GM12878 (cell line): Measurements from ENCODE around the gene FAM221B. TPM values are rescaled to one million over a fixed set of nuclear protein-coding genes. Genes with fewer than 3 reads are reported as not detected.

Experiments used
- ATAC-seq: fragments of 200-7000 bp; cut with Tn5 transposase; 3 replicates; pipeline ENCODE4 v1.9.1; 2020; ENCODE audit warnings: mild to moderate bottlenecking, moderate library complexity
- BruUV-seq: library from RNA; stranded (reverse); fragments of 400-500 nt; replicated peaks from 2 replicates; lab custom pipeline; 2021; lab: Mats Ljungman, UMichigan
- CTCF ChIA-PET: fragments of 300-600 bp; sonication (Branson Sonifier 250); formaldehyde crosslinking; extraction: SDS; loops from one replicate; lab custom pipeline; 2021; ENCODE audit warnings: inconsistent platforms; lab: Yijun Ruan, JAX
- POLR2A ChIA-PET: fragments of 350-600 bp; formaldehyde crosslinking; extraction: SDS; loops from one replicate; lab custom pipeline; 2021; ENCODE audit warnings: inconsistent platforms; lab: Charles Lee
- RAD21 ChIA-PET: fragments of 300-600 bp; sonication (Branson Sonifier 250); formaldehyde crosslinking; loops from one replicate; lab custom pipeline; 2023; ENCODE audit warnings: antibody characterized with exemption; ENCODE audit not compliant: unreplicated experiment; lab: Charles Lee
- SMC1A ChIA-PET: fragments of 300-600 bp; sonication (Branson Sonifier 250); formaldehyde crosslinking; loops from one replicate; lab custom pipeline; 2023; ENCODE audit not compliant: unreplicated experiment, uncharacterized antibody; lab: Charles Lee
- DNase-seq: peaks from one replicate; pipeline ENCODE4 v3.0.0-alpha.2; 2011; ENCODE audit warnings: low read depth, low spot score
- FAIRE-seq: peaks from 3 replicates; lab custom pipeline; 2011; peaks lifted over from hg19 to GRCh38; lab: Jason Lieb, UNC
- H2AFZ ChIP-seq: 2 replicates; pipeline ENCODE4 v1.6.0; 2011; ENCODE audit warnings: low read depth, low read length, control low read depth; ENCODE audit not compliant: control insufficient read depth
- H3K27ac ChIP-seq: 2 replicates; pipeline ENCODE4 v1.5.1; 2011; ENCODE audit warnings: control low read depth; ENCODE audit not compliant: control insufficient read depth, insufficient read depth
- H3K27me3 ChIP-seq, 2 experiments: replicated peaks in 1 of 2; 2 replicates each; pipeline versions ENCODE4 v1.6.0 to v1.6.1; 2011; ENCODE audit warnings: low read length in 1 of 2; ENCODE audit not compliant: control insufficient read depth in 2 of 2, insufficient read depth in 2 of 2
- H3K36me3 ChIP-seq, 2 experiments: 2 replicates each; pipeline ENCODE4 v1.5.1; 2011; ENCODE audit warnings: low read length in 1 of 2; ENCODE audit not compliant: control insufficient read depth in 2 of 2, insufficient read depth in 2 of 2
- H3K4me1 ChIP-seq: 2 replicates; pipeline ENCODE4 v1.6.1; 2011; ENCODE audit warnings: mild to moderate bottlenecking, low read length, moderate library complexity, mixed read lengths; ENCODE audit not compliant: control insufficient read depth, insufficient read depth
- H3K4me2 ChIP-seq: 2 replicates; pipeline ENCODE4 v1.6.0; 2011; ENCODE audit warnings: control low read depth; ENCODE audit not compliant: control insufficient read depth, insufficient read depth
- H3K4me3 ChIP-seq: fragments of 200-600 bp; sonication (generic); 2 replicates; pipeline ENCODE4 v1.5.1; 2016
- H3K79me2 ChIP-seq: 2 replicates; pipeline ENCODE4 v1.6.0; 2011; ENCODE audit warnings: low read length; ENCODE audit not compliant: control insufficient read depth, insufficient read depth
- H3K9ac ChIP-seq: 2 replicates; pipeline ENCODE4 v1.8.0; 2011; ENCODE audit warnings: low read length, control low read depth, mixed read lengths; ENCODE audit not compliant: control insufficient read depth, insufficient read depth
- H3K9me3 ChIP-seq: replicated peaks from 3 replicates; pipeline ENCODE4 v1.5.1; 2011; ENCODE audit warnings: mild to moderate bottlenecking, low read length; ENCODE audit not compliant: control insufficient read depth, insufficient read depth
- H4K20me1 ChIP-seq: 2 replicates; pipeline ENCODE4 v1.6.0; 2011; ENCODE audit not compliant: control insufficient read depth, insufficient read depth
- CREM ChIP-seq: IDR thresholded peaks from 2 replicates; pipeline ENCODE4 v1.6.1; 2014; ENCODE audit warnings: antibody characterized with exemption, low read depth
- NFIC ChIP-seq: IDR thresholded peaks from 2 replicates; pipeline ENCODE4 v1.6.1; 2012; ENCODE audit warnings: low read depth, mild to moderate bottlenecking, inconsistent platforms, low read length, moderate library complexity
- RB1 ChIP-seq: fragments of 450-650 bp; formaldehyde crosslinking; IDR thresholded peaks from 2 replicates; pipeline ENCODE4 v1.6.1; 2017; ENCODE audit warnings: mild to moderate bottlenecking, borderline replicate concordance
- WGBS: methylation state at CpG from one replicate; pipeline ENCODE4 v1.1.6; 2016; ENCODE audit warnings: low lambda C conversion rate; ENCODE audit not compliant: insufficient replicate concordance, insufficient coverage; ENCODE audit errors: missing lambda C conversion rate; 5-methylcytosine and 5-hydroxymethylcytosine counted together
- in situ Hi-C: fragments of 300-500 bp; cut with MboI; formaldehyde crosslinking; loops from 9 replicates; pipeline ENCODE4 v1.14.3; 2018; ENCODE audit warnings: mixed read lengths
- intact Hi-C: fragments of 100-400 bp; cut with micrococcal nuclease; formaldehyde crosslinking; loops from one replicate; pipeline ENCODE4 v1.14.2; 2022; ENCODE audit not compliant: unreplicated experiment
- polyA plus RNA-seq, 11 experiments: library from polyadenylated mRNA; depleted of rRNA in 4 of 11; unstranded in 6 of 11; stranded (reverse) in 5 of 11; fragments of >200 nt; fragmentation: Nextera tagmentation in 4 of 11; fragmentation: Illumina TruSeq in 1 of 11; extraction: Ambion mirVana in 4 of 11; extraction: Trizol in 1 of 11; gene quantifications; 1 replicate in 1 of 11; 2 replicates in 10 of 11; pipeline versions ENCODE4 v1.2.1 to v1.2.3, GENCODE V29; 2011 to 2016; ENCODE audit warnings: inconsistent platforms in 2 of 11, missing spikeins in 2 of 11, low read depth in 1 of 11
- total RNA-seq, 4 experiments: library from RNA; depleted of rRNA in 3 of 4; stranded (reverse); fragments of >200 nt in 3 of 4; fragmentation: Illumina TruSeq in 1 of 4; extraction: Trizol in 1 of 4; gene quantifications; 2 replicates each; pipeline versions ENCODE4 v1.2.1 to v1.2.3, GENCODE V29; 2013 to 2021
- TF ChIP-seq, protein P1 (sequence below): IDR thresholded peaks from 2 replicates; pipeline ENCODE4 v1.6.1; 2012; ENCODE audit warnings: low read depth, low read length, improper control_type of control experiment
- TF ChIP-seq, protein P2 (sequence below): fragments of 450-650 bp; IDR thresholded peaks from 2 replicates; pipeline ENCODE4 v1.6.1; 2017; ENCODE audit warnings: mild to moderate bottlenecking, moderate library complexity

The FAM221B gene
- total and polyA plus RNA-seq, 10 of the 15 experiments (the other 5 are each of a cell fraction or from before 2014, with no cell fraction given), result 0.02 to 0.12 (median 0.04) TPM; not detected in 5

DNA sequence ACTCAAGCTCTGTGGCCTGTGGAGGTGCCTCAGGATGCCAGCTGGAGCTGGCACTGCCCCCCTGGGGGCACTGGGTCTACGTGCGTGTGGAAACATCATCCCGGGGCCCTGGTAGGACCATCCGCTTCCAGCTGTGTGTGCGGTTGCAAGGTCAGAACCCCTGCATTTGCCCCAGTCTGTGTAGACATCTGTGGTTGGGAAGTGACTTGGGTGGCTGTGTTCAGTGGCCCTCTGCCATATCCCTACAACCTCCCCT, 13.0 kb upstream of the FAM221B start:
- CTCF ChIA-PET, result interaction anchor here (1.5 to 5.4 kb wide), 3 partner anchors 8 to 15 kb away, joined by 4 to 49 read pairs (median 10); partner anchors contain the start of genes FAM221B and TMEM8B
- peaks cover 61% of the 10 kb centered on the region for H3K4me1 ChIP-seq
- H3K4me2 ChIP-seq, result no peak overlapping the region
- no peaks in the 10 kb centered on the region for H3K79me2 ChIP-seq
- 98% methylated on average over 5 of the region's 5 CpGs for WGBS
- SMC1A ChIA-PET, result interaction anchor here (1.2 to 7.9 kb wide), 2 partner anchors 7 to 183 kb away, joined by 3 to 118 read pairs; no protein-coding TSS in a partner anchor
- BruUV-seq, result no TSS peak
- POLR2A ChIA-PET, result interaction anchor here (1.8 to 8.0 kb wide), 2 partner anchors 8 to 29 kb away, joined by 8 to 80 read pairs; partner anchors contain the start of gene SPAG8
- H3K9ac ChIP-seq, result no peak overlapping the region
- no peak overlapping the region for H2AFZ ChIP-seq
- RAD21 ChIA-PET, result interaction anchor here (4.7 kb wide), 1 partner anchor 8 kb away, joined by 41 read pairs; no protein-coding TSS in a partner anchor
- no peaks in the 10 kb centered on the region for H3K27me3 ChIP-seq
- in situ Hi-C loops (no loop called here), intact Hi-C loops (no loop called here)
- no peaks in the 10 kb centered on the region for H3K9me3 ChIP-seq
- no peaks in the 10 kb centered on the region for H3K36me3 ChIP-seq
- ATAC-seq (no peak), DNase-seq (no peak), FAIRE-seq (no peak)
- H4K20me1 ChIP-seq, result no peaks in the 10 kb centered on the region
- no peak overlapping the region for H3K27ac ChIP-seq
- H3K4me3 ChIP-seq, result no peak overlapping the region
- no peak for TF ChIP-seq NFIC
- no peak for TF ChIP-seq RB1

DNA sequence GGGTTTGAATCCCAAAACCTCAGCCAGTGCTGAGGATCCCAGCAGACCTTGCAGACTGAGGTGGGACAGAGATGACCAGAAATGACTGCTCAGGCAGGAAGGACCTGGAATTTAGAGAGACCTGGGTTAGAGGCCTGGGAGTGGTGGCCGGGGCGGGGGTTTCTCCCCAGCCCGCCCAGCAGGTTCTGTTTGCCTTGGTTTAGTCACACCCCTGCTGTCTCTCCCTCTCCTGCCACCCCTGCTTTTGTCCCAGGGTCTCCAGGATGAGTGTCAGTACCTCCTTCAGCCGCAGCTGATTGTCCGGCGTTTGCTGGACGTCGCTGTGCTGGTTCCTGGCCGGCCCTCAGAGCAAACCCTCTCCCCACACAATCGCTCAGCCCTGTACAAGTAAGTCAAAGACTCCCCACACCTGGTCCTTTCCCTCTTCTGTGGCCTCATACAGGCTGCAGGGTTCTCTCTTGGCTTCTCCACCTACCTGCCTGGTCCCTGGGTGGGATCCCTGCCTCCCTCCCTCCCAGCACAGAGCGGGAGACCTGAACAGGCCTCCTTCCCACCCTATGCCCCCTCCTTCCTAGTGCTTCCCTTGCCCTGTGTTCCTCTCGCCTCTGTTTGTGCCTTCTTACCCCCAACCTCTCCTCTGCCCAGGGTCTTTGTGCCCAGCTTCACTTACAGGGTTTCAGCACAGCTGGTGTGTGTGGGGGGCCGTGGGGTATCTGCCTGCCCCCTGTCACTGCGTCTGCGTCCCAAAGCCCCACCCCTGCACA, 12.5 kb upstream of the FAM221B start:
- Histone ChIP-seq H3K4me3 (no peak overlapping the region), H3K27me3 (no peaks in the 10 kb centered on the region), H3K79me2 (no peaks in the 10 kb centered on the region), H3K36me3 (no peaks in the 10 kb centered on the region), H3K9ac (no peak overlapping the region), H3K4me1 (peaks cover 56% of the 10 kb centered on the region), H3K9me3 (no peaks in the 10 kb centered on the region), H3K27ac (no peak overlapping the region), H4K20me1 (no peaks in the 10 kb centered on the region), H2AFZ (no peak overlapping the region), H3K4me2 (no peak overlapping the region)
- intact Hi-C loops (no loop called here), in situ Hi-C loops (no loop called here)
- DNase-seq (no peak), FAIRE-seq (no peak), ATAC-seq (no peak)
- 87% methylated on average over 14 of the region's 15 CpGs for WGBS
- RAD21 ChIA-PET, result interaction anchor here (1.2 to 4.7 kb wide), 3 partner anchors 7 to 41 kb away, joined by 3 to 41 read pairs (median 8); no protein-coding TSS in a partner anchor
- SMC1A ChIA-PET, result interaction anchor here (1.2 to 7.9 kb wide), 2 partner anchors 7 to 183 kb away, joined by 3 to 118 read pairs; no protein-coding TSS in a partner anchor
- POLR2A ChIA-PET, result interaction anchor here (1.8 to 8.0 kb wide), 2 partner anchors 8 to 28 kb away, joined by 8 to 80 read pairs; partner anchors contain the start of gene SPAG8
- no TSS peak for BruUV-seq
- CTCF ChIA-PET, result interaction anchor here (1.2 to 5.4 kb wide), 4 partner anchors 7 to 15 kb away, joined by 4 to 49 read pairs (median 8); partner anchors contain the start of genes FAM221B and TMEM8B
- no peak for TF ChIP-seq CREM
- TF ChIP-seq, protein P1, sequence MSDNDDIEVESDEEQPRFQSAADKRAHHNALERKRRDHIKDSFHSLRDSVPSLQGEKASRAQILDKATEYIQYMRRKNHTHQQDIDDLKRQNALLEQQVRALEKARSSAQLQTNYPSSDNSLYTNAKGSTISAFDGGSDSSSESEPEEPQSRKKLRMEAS, result no peak
- TF ChIP-seq, protein P2, sequence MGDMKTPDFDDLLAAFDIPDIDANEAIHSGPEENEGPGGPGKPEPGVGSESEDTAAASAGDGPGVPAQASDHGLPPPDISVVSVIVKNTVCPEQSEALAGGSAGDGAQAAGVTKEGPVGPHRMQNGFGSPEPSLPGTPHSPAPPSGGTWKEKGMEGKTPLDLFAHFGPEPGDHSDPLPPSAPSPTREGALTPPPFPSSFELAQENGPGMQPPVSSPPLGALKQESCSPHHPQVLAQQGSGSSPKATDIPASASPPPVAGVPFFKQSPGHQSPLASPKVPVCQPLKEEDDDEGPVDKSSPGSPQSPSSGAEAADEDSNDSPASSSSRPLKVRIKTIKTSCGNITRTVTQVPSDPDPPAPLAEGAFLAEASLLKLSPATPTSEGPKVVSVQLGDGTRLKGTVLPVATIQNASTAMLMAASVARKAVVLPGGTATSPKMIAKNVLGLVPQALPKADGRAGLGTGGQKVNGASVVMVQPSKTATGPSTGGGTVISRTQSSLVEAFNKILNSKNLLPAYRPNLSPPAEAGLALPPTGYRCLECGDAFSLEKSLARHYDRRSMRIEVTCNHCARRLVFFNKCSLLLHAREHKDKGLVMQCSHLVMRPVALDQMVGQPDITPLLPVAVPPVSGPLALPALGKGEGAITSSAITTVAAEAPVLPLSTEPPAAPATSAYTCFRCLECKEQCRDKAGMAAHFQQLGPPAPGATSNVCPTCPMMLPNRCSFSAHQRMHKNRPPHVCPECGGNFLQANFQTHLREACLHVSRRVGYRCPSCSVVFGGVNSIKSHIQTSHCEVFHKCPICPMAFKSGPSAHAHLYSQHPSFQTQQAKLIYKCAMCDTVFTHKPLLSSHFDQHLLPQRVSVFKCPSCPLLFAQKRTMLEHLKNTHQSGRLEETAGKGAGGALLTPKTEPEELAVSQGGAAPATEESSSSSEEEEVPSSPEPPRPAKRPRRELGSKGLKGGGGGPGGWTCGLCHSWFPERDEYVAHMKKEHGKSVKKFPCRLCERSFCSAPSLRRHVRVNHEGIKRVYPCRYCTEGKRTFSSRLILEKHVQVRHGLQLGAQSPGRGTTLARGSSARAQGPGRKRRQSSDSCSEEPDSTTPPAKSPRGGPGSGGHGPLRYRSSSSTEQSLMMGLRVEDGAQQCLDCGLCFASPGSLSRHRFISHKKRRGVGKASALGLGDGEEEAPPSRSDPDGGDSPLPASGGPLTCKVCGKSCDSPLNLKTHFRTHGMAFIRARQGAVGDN, result no peak
